Loucy (cell line): ENCODE data around the gene STK11IP.

Experiments used
- H2AFZ ChIP-seq: fragments of 200-600 bp; sonication (generic); 2 replicates; pipeline ENCODE4 v1.6.0; 2016; ENCODE audit warnings: antibody characterized with exemption, mild to moderate bottlenecking, low read length, moderate library complexity
- H3F3A ChIP-seq: fragments of 200-600 bp; 2 replicates; pipeline ENCODE4 v1.6.0; 2016; ENCODE audit warnings: antibody characterized with exemption, low read depth, mild to moderate bottlenecking
- H3K27me3 ChIP-seq: fragments of 200-600 bp; sonication (generic); 2 replicates; pipeline ENCODE4 v1.6.1; 2014; ENCODE audit warnings: low read length, mild to moderate bottlenecking; ENCODE audit not compliant: insufficient read depth, poor library complexity, severe bottlenecking
- H3K36me3 ChIP-seq: fragments of 200-600 bp; sonication (generic); 2 replicates; pipeline ENCODE4 v1.6.1; 2016; ENCODE audit warnings: low read length; ENCODE audit not compliant: insufficient read depth
- H3K4me1 ChIP-seq: fragments of 200-600 bp; sonication (generic); 2 replicates; pipeline ENCODE4 v1.5.1; 2014; ENCODE audit warnings: low read length, mild to moderate bottlenecking; ENCODE audit not compliant: insufficient read depth, poor library complexity, severe bottlenecking
- H3K4me2 ChIP-seq: fragments of 200-600 bp; sonication (generic); 2 replicates; pipeline ENCODE4 v1.6.0; 2014; ENCODE audit warnings: antibody characterized with exemption, low read length, low read depth, mild to moderate bottlenecking; ENCODE audit not compliant: poor library complexity, severe bottlenecking
- H3K4me3 ChIP-seq: fragments of 200-600 bp; sonication (generic); 2 replicates; pipeline ENCODE4 v1.5.1; 2014; ENCODE audit warnings: low read length, mild to moderate bottlenecking, mixed read lengths; ENCODE audit not compliant: poor library complexity, severe bottlenecking
- H3K79me2 ChIP-seq: fragments of 200-600 bp; sonication (generic); 2 replicates; pipeline ENCODE4 v1.6.1; 2014; ENCODE audit warnings: low read length; ENCODE audit not compliant: insufficient read depth
- H3K9ac ChIP-seq: fragments of 200-600 bp; sonication (generic); 2 replicates; pipeline ENCODE4 v1.6.0; 2014; ENCODE audit warnings: mild to moderate bottlenecking, low read depth, low read length, moderate library complexity; ENCODE audit not compliant: poor library complexity, severe bottlenecking
- H3K9me2 ChIP-seq: fragments of 200-600 bp; sonication (generic); replicated peaks from 2 replicates; pipeline ENCODE4 v1.6.1; 2016; ENCODE audit warnings: low read depth, low read length, mixed read lengths
- H3K9me3 ChIP-seq: fragments of 200-600 bp; sonication (generic); 2 replicates; pipeline ENCODE4 v1.6.1; 2014; ENCODE audit warnings: mild to moderate bottlenecking, antibody characterized with exemption, low read length, low read depth; ENCODE audit not compliant: insufficient read depth
- H4K20me1 ChIP-seq: fragments of 200-600 bp; sonication (generic); 2 replicates; pipeline ENCODE4 v1.6.0; 2014; ENCODE audit warnings: antibody characterized with exemption, low read length, mild to moderate bottlenecking; ENCODE audit not compliant: insufficient read depth, poor library complexity, severe bottlenecking
- CTCF ChIP-seq: fragments of 200-600 bp; sonication (generic); conservative IDR thresholded peaks from 2 replicates; pipeline ENCODE4 v1.5.1; 2014; ENCODE audit warnings: mild to moderate bottlenecking, antibody characterized with exemption, low read length
- EZH2phosphoT487 ChIP-seq: fragments of 200-600 bp; IDR thresholded peaks from 2 replicates; pipeline ENCODE4 v1.6.1; 2018; ENCODE audit warnings: antibody characterized with exemption, mild to moderate bottlenecking, moderate library complexity, borderline replicate concordance

Gene STK11IP

GRCh38 chr2:219556413-219556812 lies 41.2 kb upstream of the STK11IP start:
- no peaks in the 10 kb centered on the region for H4K20me1 ChIP-seq
- H3F3A ChIP-seq, result no peaks in the 10 kb centered on the region
- no peak overlapping the region for H3K4me3 ChIP-seq
- no peaks in the 10 kb centered on the region for H3K9me3 ChIP-seq
- TF ChIP-seq EZH2phosphoT487 (no peak), CTCF (no peak)
- peaks cover 3% of the 10 kb centered on the region for H3K4me1 ChIP-seq
- no peaks in the 10 kb centered on the region for H3K36me3 ChIP-seq
- no peaks in the 10 kb centered on the region for H3K27me3 ChIP-seq
- H3K9me2 ChIP-seq, result no peaks in the 10 kb centered on the region
- no peak overlapping the region for H3K4me2 ChIP-seq
- no peaks in the 10 kb centered on the region for H3K79me2 ChIP-seq
- no peak overlapping the region for H2AFZ ChIP-seq
- H3K9ac ChIP-seq, result no peak overlapping the region

GRCh38 chr2:219557320-219557719 lies 40.3 kb upstream of the STK11IP start:
- Histone ChIP-seq H3K27me3 (no peaks in the 10 kb centered on the region), H3F3A (no peaks in the 10 kb centered on the region), H3K4me3 (no peak overlapping the region), H2AFZ (no peak overlapping the region), H3K36me3 (no peaks in the 10 kb centered on the region), H3K4me1 (peaks cover 3% of the 10 kb centered on the region), H3K4me2 (no peak overlapping the region), H4K20me1 (no peaks in the 10 kb centered on the region), H3K9ac (no peak overlapping the region), H3K9me2 (no peaks in the 10 kb centered on the region), H3K79me2 (no peaks in the 10 kb centered on the region), H3K9me3 (no peaks in the 10 kb centered on the region)
- TF ChIP-seq EZH2phosphoT487, result no peak
- TF ChIP-seq CTCF, result no peak

GRCh38 chr2:219557791-219558785 lies 39.6 kb upstream of the STK11IP start:
- H3K9ac ChIP-seq, result no peak overlapping the region
- H3K4me3 ChIP-seq, result no peak overlapping the region
- TF ChIP-seq EZH2phosphoT487 (no peak), CTCF (no peak)
- H2AFZ ChIP-seq, result no peak overlapping the region
- H3K4me2 ChIP-seq, result no peak overlapping the region
- no peaks in the 10 kb centered on the region for H3K79me2 ChIP-seq
- H3K9me3 ChIP-seq, result no peaks in the 10 kb centered on the region
- H3F3A ChIP-seq, result no peaks in the 10 kb centered on the region
- H3K9me2 ChIP-seq, result no peaks in the 10 kb centered on the region
- H3K36me3 ChIP-seq, result no peaks in the 10 kb centered on the region
- peaks cover 3% of the 10 kb centered on the region for H3K4me1 ChIP-seq
- H4K20me1 ChIP-seq, result no peaks in the 10 kb centered on the region
- no peaks in the 10 kb centered on the region for H3K27me3 ChIP-seq
